Thymus (tissue), 11 donors: Measurements from ENCODE around the gene GRIK3. TPM values are rescaled to one million over a fixed set of nuclear protein-coding genes. Genes with fewer than 3 reads are reported as not detected.

Experiments used
- DNase-seq, 9 donors: peaks; one replicate each; pipeline ENCODE4 v3.0.0-alpha.2; 2013; ENCODE audit warnings: low spot score in 9 of 9, low read depth in 6 of 9, missing footprints in 1 of 9
- H3K27ac ChIP-seq, 2 donors: one replicate each; pipeline ENCODE4 v1.5.1; 2013; ENCODE audit warnings: control low read depth in 1 of 2, low read depth in 1 of 2, low read length in 1 of 2, mild to moderate bottlenecking in 1 of 2, moderate library complexity in 1 of 2
- H3K27me3 ChIP-seq, 2 donors: one replicate each; pipeline ENCODE4 v1.5.1; 2013; ENCODE audit warnings: low read length in 1 of 2; ENCODE audit not compliant: control insufficient read depth in 2 of 2, insufficient read depth in 1 of 2
- H3K36me3 ChIP-seq, 2 donors: one replicate each; pipeline ENCODE4 v1.5.1; 2013; ENCODE audit warnings: low read length in 1 of 2, mild to moderate bottlenecking in 1 of 2, moderate library complexity in 1 of 2; ENCODE audit not compliant: control insufficient read depth in 2 of 2, insufficient read depth in 2 of 2
- H3K4me1 ChIP-seq, 2 donors: one replicate each; pipeline ENCODE4 v1.5.1; 2013; ENCODE audit warnings: low read length in 2 of 2; ENCODE audit not compliant: control insufficient read depth in 2 of 2, insufficient read depth in 2 of 2
- H3K4me3 ChIP-seq, 2 donors: one replicate each; pipeline ENCODE4 v1.5.1; 2013; ENCODE audit warnings: low read length in 2 of 2, control low read depth in 1 of 2, mild to moderate bottlenecking in 1 of 2
- H3K9me3 ChIP-seq, 2 donors: one replicate each; pipeline ENCODE4 v1.5.1; 2013; ENCODE audit warnings: low read length in 1 of 2, mild to moderate bottlenecking in 1 of 2; ENCODE audit not compliant: control insufficient read depth in 2 of 2, insufficient read depth in 1 of 2
- WGBS: extraction: QIAGEN DNeasy Blood & Tissue Kit; methylation state at CpG from one replicate; pipeline ENCODE4 v1.1.7; 2013; 5-methylcytosine and 5-hydroxymethylcytosine counted together
- polyA plus RNA-seq: library from polyadenylated mRNA; stranded (reverse); fragments of 200-250 nt; gene quantifications from one replicate; pipeline ENCODE4 v1.2.3, GENCODE V29; 2013
- total RNA-seq: library from RNA; stranded (reverse); fragments of 120-200 nt; gene quantifications from one replicate; pipeline ENCODE4 v1.2.4, GENCODE V29; 2013
- donor health status: healthy.

GRIK3 gene
- total and polyA plus RNA-seq, 2 donors = 0.05 to 0.16 TPM

- no peaks in the 10 kb centered on the region for H3K4me1 ChIP-seq
- DNase-seq = no peak
- WGBS = 92% methylated on average over 6 of the region's 6 CpGs
Measured at GRCh38 chr1:36879613-36880012, 154.7 kb downstream of the GRIK3 start.

GRCh38 chr1:36876990-36877389, 157.3 kb downstream of the GRIK3 start:
- no peaks in the 10 kb centered on the region for H3K4me1 ChIP-seq

More at GRCh38 chr1:36879613-36880012, 154.7 kb downstream of the GRIK3 start:
- H3K27me3 ChIP-seq = no peaks in the 10 kb centered on the region
- H3K9me3 ChIP-seq = no peaks in the 10 kb centered on the region
- H3K4me3 ChIP-seq = no peak overlapping the region
- no peaks in the 10 kb centered on the region for H3K36me3 ChIP-seq
- H3K27ac ChIP-seq = no peak overlapping the region

GRCh38 chr1:36874271-36875060, 159.8 kb downstream of the GRIK3 start:
- Histone ChIP-seq H3K9me3 (no peaks in the 10 kb centered on the region), H3K36me3 (no peaks in the 10 kb centered on the region), H3K27me3 (no peaks in the 10 kb centered on the region), H3K4me3 (no peak overlapping the region), H3K4me1 (no peaks in the 10 kb centered on the region), H3K27ac (no peak overlapping the region)
- no peak for DNase-seq
- WGBS = 95% methylated on average over 6 of the region's 6 CpGs

More at GRCh38 chr1:36876990-36877389, 157.3 kb downstream of the GRIK3 start:
- H3K4me3 ChIP-seq = no peak overlapping the region
- no peaks in the 10 kb centered on the region for H3K36me3 ChIP-seq
- no peaks in the 10 kb centered on the region for H3K27me3 ChIP-seq
- 78% methylated on average over 1 of the region's 1 CpG for WGBS
- no peaks in the 10 kb centered on the region for H3K9me3 ChIP-seq
- H3K27ac ChIP-seq = no peak overlapping the region
- no peak for DNase-seq

GRCh38 chr1:36872858-36873257, 161.5 kb downstream of the GRIK3 start:
- 81% methylated on average over 3 of the region's 3 CpGs for WGBS
- H3K27me3 ChIP-seq = no peaks in the 10 kb centered on the region
- H3K4me1 ChIP-seq = no peaks in the 10 kb centered on the region
- no peak overlapping the region for H3K27ac ChIP-seq
- no peaks in the 10 kb centered on the region for H3K36me3 ChIP-seq
- no peak for DNase-seq
- no peaks in the 10 kb centered on the region for H3K9me3 ChIP-seq
- no peak overlapping the region for H3K4me3 ChIP-seq

GRCh38 chr1:36872126-36872754, 162.1 kb downstream of the GRIK3 start:
- H3K4me1 ChIP-seq = no peaks in the 10 kb centered on the region
- H3K9me3 ChIP-seq = no peaks in the 10 kb centered on the region
- no peaks in the 10 kb centered on the region for H3K27me3 ChIP-seq
- H3K36me3 ChIP-seq = no peaks in the 10 kb centered on the region
- H3K27ac ChIP-seq = no peak overlapping the region
- WGBS = 93% methylated on average over 22 of the region's 22 CpGs
- no peak overlapping the region for H3K4me3 ChIP-seq
- DNase-seq = no peak

- Histone ChIP-seq H3K27me3 (no peaks in the 10 kb centered on the region), H3K9me3 (no peaks in the 10 kb centered on the region), H3K27ac (no peak overlapping the region), H3K4me3 (no peak overlapping the region), H3K36me3 (no peaks in the 10 kb centered on the region), H3K4me1 (no peaks in the 10 kb centered on the region)
- no peak for DNase-seq
- WGBS = 70% methylated on average over 21 of the region's 21 CpGs
Measured at GRCh38 chr1:36871146-36871971, 163.0 kb downstream of the GRIK3 start.

GRCh38 chr1:36869826-36870225, 164.5 kb downstream of the GRIK3 start:
- Histone ChIP-seq H3K4me1 (no peaks in the 10 kb centered on the region), H3K9me3 (no peaks in the 10 kb centered on the region), H3K36me3 (no peaks in the 10 kb centered on the region), H3K4me3 (no peak overlapping the region), H3K27me3 (no peaks in the 10 kb centered on the region), H3K27ac (no peak overlapping the region)
- no peak for DNase-seq
- WGBS = 82% methylated on average over 5 of the region's 5 CpGs

- 93% methylated on average over 6 of the region's 6 CpGs for WGBS
- H3K27me3 ChIP-seq = no peaks in the 10 kb centered on the region
- no peaks in the 10 kb centered on the region for H3K4me1 ChIP-seq
- DNase-seq = no peak
- no peak overlapping the region for H3K4me3 ChIP-seq
- no peak overlapping the region for H3K27ac ChIP-seq
- H3K9me3 ChIP-seq = no peaks in the 10 kb centered on the region
- H3K36me3 ChIP-seq = no peaks in the 10 kb centered on the region
Measured at GRCh38 chr1:36869054-36869453, 165.3 kb downstream of the GRIK3 start.

GRCh38 chr1:36867575-36867974, 166.7 kb downstream of the GRIK3 start:
- no peaks in the 10 kb centered on the region for H3K9me3 ChIP-seq
- 86% methylated on average over 4 of the region's 4 CpGs for WGBS
- H3K4me1 ChIP-seq = no peaks in the 10 kb centered on the region
- no peak overlapping the region for H3K4me3 ChIP-seq
- H3K27me3 ChIP-seq = no peaks in the 10 kb centered on the region
- no peaks in the 10 kb centered on the region for H3K36me3 ChIP-seq
- no peak overlapping the region for H3K27ac ChIP-seq
- no peak for DNase-seq
